Smooth muscle cell (in vitro differentiated cells): ENCODE data around the gene MTHFSD. TPM values are rescaled to one million over a fixed set of nuclear protein-coding genes. Genes with fewer than 3 reads are reported as not detected.

ENCODE experiments used
- DNase-seq: peaks from one replicate; lab custom pipeline; 2025; ENCODE audit not compliant: unreplicated experiment; lab: John Stamatoyannopoulos, UW
- H2AFZ ChIP-seq: fragments of 200-600 bp; sonication (generic); 2 replicates; pipeline ENCODE4 v1.6.0; 2016; ENCODE audit warnings: antibody characterized with exemption, low read depth, mild to moderate bottlenecking
- H3F3A ChIP-seq: fragments of 200-600 bp; sonication (generic); 2 replicates; pipeline ENCODE4 v1.6.0; 2017; ENCODE audit warnings: antibody characterized with exemption, low read depth
- H3K27ac ChIP-seq: fragments of 200-600 bp; sonication (generic); 2 replicates; pipeline ENCODE4 v1.5.1; 2016; ENCODE audit warnings: low read depth, mild to moderate bottlenecking
- H3K27me3 ChIP-seq: fragments of 200-600 bp; sonication (generic); 2 replicates; pipeline ENCODE4 v1.6.1; 2016; ENCODE audit warnings: low read depth, mild to moderate bottlenecking
- H3K36me3 ChIP-seq: fragments of 200-600 bp; sonication (generic); 2 replicates; pipeline ENCODE4 v1.5.1; 2016; ENCODE audit warnings: low read depth
- H3K4me1 ChIP-seq: fragments of 200-600 bp; sonication (generic); 2 replicates; pipeline ENCODE4 v1.5.1; 2016; ENCODE audit warnings: low read depth
- H3K4me2 ChIP-seq: fragments of 200-600 bp; sonication (generic); 2 replicates; pipeline ENCODE4 v1.6.0; 2016; ENCODE audit warnings: mild to moderate bottlenecking
- H3K4me3 ChIP-seq: fragments of 200-600 bp; sonication (generic); 2 replicates; pipeline ENCODE4 v1.5.1; 2016; ENCODE audit warnings: mild to moderate bottlenecking
- H3K79me2 ChIP-seq: fragments of 200-600 bp; sonication (generic); 2 replicates; pipeline ENCODE4 v1.6.0; 2016; ENCODE audit warnings: low read depth, mild to moderate bottlenecking
- H3K9ac ChIP-seq: fragments of 200-600 bp; sonication (generic); 2 replicates; pipeline ENCODE4 v1.6.0; 2016; ENCODE audit warnings: low read depth
- H3K9me3 ChIP-seq: fragments of 200-600 bp; sonication (generic); replicated peaks from 2 replicates; pipeline ENCODE4 v1.5.1; 2016; ENCODE audit warnings: low read depth
- H4K20me1 ChIP-seq: fragments of 200-600 bp; sonication (generic); 2 replicates; pipeline ENCODE4 v1.6.0; 2016; ENCODE audit warnings: low read depth
- WGBS: methylation state at CpG from one replicate; pipeline ENCODE4 v1.1.7; 2016; ENCODE audit warnings: low lambda C conversion rate; 5-methylcytosine and 5-hydroxymethylcytosine counted together
- polyA plus RNA-seq: library from polyadenylated mRNA; unstranded; fragments of >200 nt; fragmentation: Nextera tagmentation; extraction: Ambion mirVana; gene quantifications from 2 replicates; pipeline ENCODE4 v1.2.1, GENCODE V29; 2016
- total RNA-seq: library from RNA; depleted of rRNA; stranded (reverse); fragments of >200 nt; gene quantifications from 2 replicates; pipeline ENCODE4 v1.2.3, GENCODE V29; 2014
- TF ChIP-seq, protein P1 (sequence below): fragments of 200-600 bp; sonication (generic); IDR thresholded peaks from 2 replicates; pipeline ENCODE4 v1.5.1; 2017; ENCODE audit warnings: borderline replicate concordance, mild to moderate bottlenecking, antibody characterized with exemption; ENCODE audit not compliant: insufficient read depth, poor library complexity, severe bottlenecking

The MTHFSD gene
- total and polyA plus RNA-seq, 2 experiments from 2014 or later: 13.3 to 23.0 TPM

DNA sequence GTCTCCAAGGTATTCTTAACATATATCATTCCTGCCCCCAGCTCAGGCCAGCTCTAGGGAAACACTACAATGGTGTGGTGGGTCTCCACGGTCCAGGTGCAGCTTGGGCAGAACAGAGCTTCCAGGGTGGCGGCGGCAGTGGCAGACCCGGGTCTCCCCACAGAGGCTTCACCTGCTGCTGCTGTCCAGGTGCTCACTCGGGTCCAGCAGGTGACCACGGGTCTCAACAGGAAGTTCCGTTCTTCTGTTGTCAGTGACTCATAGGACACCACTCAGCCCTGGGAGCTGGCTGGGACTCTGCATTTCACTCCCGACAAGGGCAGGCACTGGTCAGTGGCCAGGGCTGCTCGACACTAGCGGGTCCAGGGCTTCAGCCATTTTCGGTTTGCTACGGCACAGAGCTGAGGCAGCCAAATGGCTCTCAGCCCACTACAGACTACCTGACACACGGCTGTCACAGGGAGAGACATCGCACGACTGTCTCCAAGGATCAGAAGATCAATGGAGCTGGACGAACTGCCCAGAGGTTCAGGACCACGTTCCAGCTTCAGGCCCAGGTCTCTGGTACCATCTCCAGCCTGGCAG, 16.7 kb downstream of the MTHFSD start:
- Histone ChIP-seq H3K27me3 (no peaks in the 10 kb centered on the region), H4K20me1 (no peaks in the 10 kb centered on the region), H3K27ac (no peak overlapping the region), H3K9me3 (no peaks in the 10 kb centered on the region), H3K4me1 (no peaks in the 10 kb centered on the region), H3K4me2 (no peak overlapping the region), H3K36me3 (no peaks in the 10 kb centered on the region), H2AFZ (no peak overlapping the region), H3K4me3 (no peak overlapping the region), H3K79me2 (no peaks in the 10 kb centered on the region), H3F3A (no peaks in the 10 kb centered on the region), H3K9ac (no peak overlapping the region)
- DNase-seq: no peak
- TF ChIP-seq, protein P1, sequence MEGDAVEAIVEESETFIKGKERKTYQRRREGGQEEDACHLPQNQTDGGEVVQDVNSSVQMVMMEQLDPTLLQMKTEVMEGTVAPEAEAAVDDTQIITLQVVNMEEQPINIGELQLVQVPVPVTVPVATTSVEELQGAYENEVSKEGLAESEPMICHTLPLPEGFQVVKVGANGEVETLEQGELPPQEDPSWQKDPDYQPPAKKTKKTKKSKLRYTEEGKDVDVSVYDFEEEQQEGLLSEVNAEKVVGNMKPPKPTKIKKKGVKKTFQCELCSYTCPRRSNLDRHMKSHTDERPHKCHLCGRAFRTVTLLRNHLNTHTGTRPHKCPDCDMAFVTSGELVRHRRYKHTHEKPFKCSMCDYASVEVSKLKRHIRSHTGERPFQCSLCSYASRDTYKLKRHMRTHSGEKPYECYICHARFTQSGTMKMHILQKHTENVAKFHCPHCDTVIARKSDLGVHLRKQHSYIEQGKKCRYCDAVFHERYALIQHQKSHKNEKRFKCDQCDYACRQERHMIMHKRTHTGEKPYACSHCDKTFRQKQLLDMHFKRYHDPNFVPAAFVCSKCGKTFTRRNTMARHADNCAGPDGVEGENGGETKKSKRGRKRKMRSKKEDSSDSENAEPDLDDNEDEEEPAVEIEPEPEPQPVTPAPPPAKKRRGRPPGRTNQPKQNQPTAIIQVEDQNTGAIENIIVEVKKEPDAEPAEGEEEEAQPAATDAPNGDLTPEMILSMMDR: no peak
- WGBS: 93% methylated on average over 17 of the region's 17 CpGs

DNA sequence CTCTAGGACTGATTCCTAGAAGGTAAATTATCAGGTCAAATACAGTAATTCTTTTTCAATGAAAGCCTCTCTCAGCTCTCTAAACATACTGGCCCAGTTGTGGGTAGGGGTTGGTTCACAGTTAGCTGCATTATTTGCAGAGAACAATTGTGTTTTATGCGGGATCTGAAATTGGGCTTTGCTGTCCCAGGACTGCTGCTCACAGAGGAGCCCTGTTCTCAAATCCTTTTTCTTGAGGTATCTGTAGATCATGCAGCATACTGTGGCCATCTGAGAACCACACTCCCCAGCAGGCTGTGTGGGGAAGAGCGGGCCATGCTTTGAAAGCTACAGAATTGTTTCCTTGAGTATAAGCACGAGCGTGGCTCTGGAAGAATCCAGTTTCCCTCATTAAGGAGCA, 17.5 kb downstream of the MTHFSD start:
- H3K4me1 ChIP-seq: no peaks in the 10 kb centered on the region
- H3K27ac ChIP-seq: no peak overlapping the region
- no peak for DNase-seq
- no peak overlapping the region for H2AFZ ChIP-seq
- no peaks in the 10 kb centered on the region for H3K27me3 ChIP-seq
- no peak overlapping the region for H3K4me3 ChIP-seq
- H3K4me2 ChIP-seq: no peak overlapping the region
- H4K20me1 ChIP-seq: no peaks in the 10 kb centered on the region
- H3F3A ChIP-seq: no peaks in the 10 kb centered on the region
- TF ChIP-seq, protein P1: no peak
- no peaks in the 10 kb centered on the region for H3K9me3 ChIP-seq
- H3K79me2 ChIP-seq: no peaks in the 10 kb centered on the region
- H3K9ac ChIP-seq: no peak overlapping the region
- no peaks in the 10 kb centered on the region for H3K36me3 ChIP-seq
- 100% methylated on average over 4 of the region's 4 CpGs for WGBS

DNA sequence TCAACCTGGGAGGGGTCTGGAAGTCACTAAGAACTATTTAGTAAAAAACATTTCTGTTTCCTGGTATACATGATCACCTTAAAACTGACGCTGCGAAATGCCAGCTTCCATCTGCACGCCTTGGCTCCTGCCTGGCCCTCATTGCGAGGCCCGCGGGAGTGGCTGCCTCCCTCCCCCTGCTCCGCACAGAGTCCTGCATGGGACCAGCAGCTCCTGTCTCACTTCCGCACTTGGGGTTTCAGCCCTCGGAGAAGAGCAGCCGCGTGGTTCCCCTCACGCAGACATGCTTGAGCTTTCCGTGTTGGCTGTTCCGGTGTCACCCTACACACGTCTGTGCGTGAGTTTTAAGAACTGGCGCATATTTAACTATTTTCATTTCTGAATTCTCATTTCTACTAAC, 18.4 kb downstream of the MTHFSD start:
- Histone ChIP-seq H3K9me3 (no peaks in the 10 kb centered on the region), H2AFZ (no peak overlapping the region), H3F3A (no peaks in the 10 kb centered on the region), H3K27me3 (no peaks in the 10 kb centered on the region), H3K4me2 (no peak overlapping the region), H3K9ac (no peak overlapping the region), H3K79me2 (no peaks in the 10 kb centered on the region), H3K4me3 (no peak overlapping the region), H3K4me1 (no peaks in the 10 kb centered on the region), H3K27ac (no peak overlapping the region), H4K20me1 (no peaks in the 10 kb centered on the region), H3K36me3 (no peaks in the 10 kb centered on the region)
- DNase-seq: no peak
- TF ChIP-seq, protein P1: no peak
- WGBS: 96% methylated on average over 17 of the region's 17 CpGs

DNA sequence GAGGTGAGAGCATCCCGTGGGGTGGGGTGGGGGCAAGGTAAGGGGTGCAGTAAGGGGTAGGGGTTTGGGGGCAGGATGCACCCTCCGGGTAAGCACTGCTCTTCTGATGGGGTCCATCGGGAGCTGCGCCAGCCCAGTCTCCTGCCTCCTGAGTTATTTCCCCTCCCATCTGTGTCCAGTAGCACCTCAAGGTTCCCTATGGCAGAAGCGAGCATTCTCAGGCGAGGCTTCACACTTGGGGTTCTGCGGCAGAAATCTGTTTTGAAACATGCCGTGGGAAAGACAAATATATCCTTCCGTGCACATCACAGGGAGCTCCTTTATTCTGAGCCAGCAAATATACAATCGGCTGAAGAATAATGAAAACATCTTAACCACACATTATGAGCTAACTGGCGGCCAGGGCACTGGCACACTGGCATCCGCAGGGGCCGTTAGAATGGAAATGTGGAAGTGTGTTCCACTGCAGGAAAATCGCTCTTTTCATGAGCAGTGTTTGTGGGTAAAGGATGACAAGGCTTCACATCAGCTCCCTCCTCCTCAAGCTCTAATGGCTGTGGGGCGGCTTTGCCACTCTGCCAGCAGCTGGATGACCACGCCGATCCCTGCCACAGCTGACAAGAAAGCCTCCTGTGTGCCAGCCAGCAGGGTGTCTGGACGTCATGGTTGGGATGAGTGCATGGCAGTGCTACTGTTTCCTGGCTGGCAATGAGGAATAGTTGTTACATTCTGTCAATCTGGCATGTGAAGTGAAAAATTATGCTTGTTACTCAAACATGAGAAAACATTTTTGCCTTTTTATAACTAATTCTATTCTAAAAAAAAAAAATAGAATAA, 20.0 kb downstream of the MTHFSD start:
- no peaks in the 10 kb centered on the region for H3K36me3 ChIP-seq
- no peaks in the 10 kb centered on the region for H4K20me1 ChIP-seq
- no peaks in the 10 kb centered on the region for H3K9me3 ChIP-seq
- H2AFZ ChIP-seq: no peak overlapping the region
- no peaks in the 10 kb centered on the region for H3K27me3 ChIP-seq
- H3F3A ChIP-seq: no peaks in the 10 kb centered on the region
- WGBS: 91% methylated on average over 18 of the region's 18 CpGs
- H3K27ac ChIP-seq: no peak overlapping the region
- no peaks in the 10 kb centered on the region for H3K79me2 ChIP-seq
- H3K9ac ChIP-seq: no peak overlapping the region
- no peak for DNase-seq
- H3K4me1 ChIP-seq: no peaks in the 10 kb centered on the region
- H3K4me2 ChIP-seq: no peak overlapping the region
- H3K4me3 ChIP-seq: no peak overlapping the region
- TF ChIP-seq, protein P1: no peak
